Activated CD8-positive, alpha-beta T cell treated with anti-CD3 and anti-CD28 coated beads for 36 hours (primary cell): ENCODE data around the gene ACSF3. TPM values are rescaled to one million over a fixed set of nuclear protein-coding genes. Genes with fewer than 3 reads are reported as not detected.
A peak's percentile ranks its signal among the peaks of the same experiment; 100 is the strongest.

Experiments used
- ATAC-seq: fragments of 200-7000 bp; cut with Tn5 transposase; one replicate; pipeline ENCODE4 v1.10.0; 2021; ENCODE audit warnings: mild to moderate bottlenecking, moderate library complexity
- CTCF ChIA-PET: fragments of 350-600 bp; sonication (Branson Sonifier 250); formaldehyde crosslinking; loops from one replicate; lab custom pipeline; 2021; ENCODE audit warnings: antibody characterized with exemption; lab: Charles Lee
- POLR2A ChIA-PET: fragments of 350-600 bp; sonication (Branson Sonifier 250); formaldehyde crosslinking; loops from one replicate; lab custom pipeline; 2021; ENCODE audit warnings: antibody characterized with exemption; lab: Charles Lee
- DNase-seq: peaks from one replicate; pipeline ENCODE4 v3.0.0-alpha.2; 2020
- H3K27ac Mint-ChIP-seq: one replicate; pipeline ENCODE4 v1.8.0; 2021; ENCODE audit warnings: mild to moderate bottlenecking, mixed read lengths
- H3K27me3 Mint-ChIP-seq: one replicate; pipeline ENCODE4 v1.8.0; 2021; ENCODE audit warnings: mixed read lengths
- H3K36me3 Mint-ChIP-seq: one replicate; pipeline ENCODE4 v1.8.0; 2021; ENCODE audit warnings: low read depth, mixed read lengths
- H3K4me1 Mint-ChIP-seq: one replicate; pipeline ENCODE4 v1.8.0; 2021; ENCODE audit warnings: low read depth, mixed read lengths
- H3K4me3 Mint-ChIP-seq: one replicate; pipeline ENCODE4 v1.8.0; 2021; ENCODE audit warnings: mild to moderate bottlenecking, moderate library complexity, mixed read lengths
- H3K9me3 Mint-ChIP-seq: one replicate; pipeline ENCODE4 v1.8.0; 2021; ENCODE audit warnings: mixed read lengths
- CTCF ChIP-seq: fragments of 200-600 bp; IDR thresholded peaks from one replicate; pipeline ENCODE4 v1.8.0; 2022; ENCODE audit warnings: antibody characterized with exemption, mild to moderate bottlenecking
- intact Hi-C: fragments of 100-400 bp; cut with micrococcal nuclease; formaldehyde crosslinking; loops from one replicate; pipeline ENCODE4 v1.10.0; 2022
- total RNA-seq, 2 experiments: library from RNA; stranded (reverse); gene quantifications; one replicate each; pipeline ENCODE4 v1.2.3, GENCODE V29; 2021

The ACSF3 gene
- total RNA-seq, 2 experiments from 2014 or later = 44.6 to 45.9 TPM

- Mint-ChIP-seq H3K27ac (peak overlapping the region; percentile 96), H3K4me3 (no peak overlapping the region), H3K9me3 (no peaks in the 10 kb centered on the region), H3K27me3 (no peaks in the 10 kb centered on the region), H3K36me3 (peaks cover 58% of the 10 kb centered on the region), H3K4me1 (peaks cover 68% of the 10 kb centered on the region)
- ATAC-seq (no peak), DNase-seq (no peak)
- TF ChIP-seq CTCF = no peak
- intact Hi-C loops = loop anchor here (10.0 kb wide), 2 partner anchors 74 to 154 kb away; no protein-coding TSS in a partner anchor
- CTCF ChIA-PET = no interaction called here
- POLR2A ChIA-PET = interaction anchor here (1.1 to 3.2 kb wide), 2 partner anchors 10 to 17 kb away, joined by 5 to 18 read pairs; no protein-coding TSS in a partner anchor
These were observed 5.2 kb downstream of the ACSF3 start for GRCh38 chr16:89098767-89099430.

- intact Hi-C loops = loop anchor here (10.0 kb wide), 2 partner anchors 75 to 155 kb away; no protein-coding TSS in a partner anchor
- no peak overlapping the region for H3K4me3 Mint-ChIP-seq
- ChIA-PET POLR2A (interaction anchor here (0.8 to 1.2 kb wide), 3 partner anchors 14 to 16 kb away, joined by 3 to 5 read pairs (median 3); no protein-coding TSS in a partner anchor), CTCF (interaction anchor here (0.9 to 1.0 kb wide), 2 partner anchors 12 to 116 kb away, joined by 3 to 4 read pairs; no protein-coding TSS in a partner anchor)
- peaks cover 55% of the 10 kb centered on the region for H3K36me3 Mint-ChIP-seq
- ATAC-seq (no peak), DNase-seq (no peak)
- H3K9me3 Mint-ChIP-seq = no peaks in the 10 kb centered on the region
- peak overlapping the region; percentile 36 for H3K27ac Mint-ChIP-seq
- no peaks in the 10 kb centered on the region for H3K27me3 Mint-ChIP-seq
- H3K4me1 Mint-ChIP-seq = peaks cover 65% of the 10 kb centered on the region
- no peak for TF ChIP-seq CTCF
These were observed 6.3 kb downstream of the ACSF3 start for GRCh38 chr16:89099905-89100304.

- Mint-ChIP-seq H3K9me3 (no peaks in the 10 kb centered on the region), H3K4me1 (peaks cover 57% of the 10 kb centered on the region), H3K27me3 (no peaks in the 10 kb centered on the region), H3K4me3 (no peak overlapping the region), H3K27ac (no peak overlapping the region), H3K36me3 (peaks cover 61% of the 10 kb centered on the region)
- no peak for TF ChIP-seq CTCF
- ChIA-PET POLR2A (interaction anchor here (0.8 to 1.2 kb wide), 2 partner anchors 13 to 14 kb away, joined by 3 read pairs; no protein-coding TSS in a partner anchor), CTCF (interaction anchor here (0.9 kb wide), 1 partner anchor 116 kb away, joined by 3 read pairs; no protein-coding TSS in a partner anchor)
- ATAC-seq (no peak), DNase-seq (no peak)
- intact Hi-C loops = no loop called here
These were observed 7.1 kb downstream of the ACSF3 start for GRCh38 chr16:89100601-89101302.

GRCh38 chr16:89101303-89102040 is 7.8 kb downstream of the ACSF3 start:
- peak overlapping the region; percentile 64 for H3K27ac Mint-ChIP-seq
- ATAC-seq (no peak), DNase-seq (peak; percentile 60)
- H3K27me3 Mint-ChIP-seq = no peaks in the 10 kb centered on the region
- no peak overlapping the region for H3K4me3 Mint-ChIP-seq
- ChIA-PET CTCF (no interaction called here), POLR2A (no interaction called here)
- H3K9me3 Mint-ChIP-seq = no peaks in the 10 kb centered on the region
- peaks cover 55% of the 10 kb centered on the region for H3K36me3 Mint-ChIP-seq
- peaks cover 50% of the 10 kb centered on the region for H3K4me1 Mint-ChIP-seq
- intact Hi-C loops = no loop called here
- TF ChIP-seq CTCF = no peak
